Measurements from ENCODE around the gene HMX1.

The HMX1 gene

DNA sequence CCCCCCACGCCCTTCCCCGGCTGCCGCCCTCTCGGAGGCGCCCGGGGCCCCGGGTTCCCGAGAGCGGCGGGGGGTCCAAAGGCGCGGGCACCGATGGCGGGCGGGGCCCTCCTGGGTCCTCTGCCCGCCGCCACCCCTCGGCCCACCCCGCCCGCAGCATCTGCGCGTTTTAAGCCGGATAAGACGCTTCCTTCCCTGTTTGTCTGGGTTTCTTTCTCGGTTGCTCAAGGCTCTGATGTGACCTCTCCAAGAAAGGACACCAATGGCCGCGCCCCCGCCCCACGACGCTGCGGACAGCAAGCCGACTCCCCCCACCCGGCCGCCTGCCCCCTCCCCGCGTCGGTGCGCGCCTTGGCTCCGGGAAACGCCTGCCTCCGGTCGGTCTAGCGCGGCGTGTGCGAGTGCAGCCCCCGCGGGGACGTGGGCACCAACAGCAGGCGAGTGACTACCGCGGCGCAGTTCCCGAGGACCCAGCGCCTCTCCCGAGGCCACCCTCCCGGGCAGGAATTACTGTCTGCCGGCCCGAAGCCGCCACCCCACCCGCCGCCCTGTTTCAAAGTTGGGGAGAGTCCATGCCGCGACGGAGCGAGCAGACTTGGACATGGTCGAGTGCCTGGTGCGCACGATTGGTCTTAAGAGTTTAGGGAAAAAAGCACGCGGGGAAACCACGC is 21.1 kb upstream of the HMX1 start:
- no peak for DNase-seq (ENCODE audit: low read depth)

DNA sequence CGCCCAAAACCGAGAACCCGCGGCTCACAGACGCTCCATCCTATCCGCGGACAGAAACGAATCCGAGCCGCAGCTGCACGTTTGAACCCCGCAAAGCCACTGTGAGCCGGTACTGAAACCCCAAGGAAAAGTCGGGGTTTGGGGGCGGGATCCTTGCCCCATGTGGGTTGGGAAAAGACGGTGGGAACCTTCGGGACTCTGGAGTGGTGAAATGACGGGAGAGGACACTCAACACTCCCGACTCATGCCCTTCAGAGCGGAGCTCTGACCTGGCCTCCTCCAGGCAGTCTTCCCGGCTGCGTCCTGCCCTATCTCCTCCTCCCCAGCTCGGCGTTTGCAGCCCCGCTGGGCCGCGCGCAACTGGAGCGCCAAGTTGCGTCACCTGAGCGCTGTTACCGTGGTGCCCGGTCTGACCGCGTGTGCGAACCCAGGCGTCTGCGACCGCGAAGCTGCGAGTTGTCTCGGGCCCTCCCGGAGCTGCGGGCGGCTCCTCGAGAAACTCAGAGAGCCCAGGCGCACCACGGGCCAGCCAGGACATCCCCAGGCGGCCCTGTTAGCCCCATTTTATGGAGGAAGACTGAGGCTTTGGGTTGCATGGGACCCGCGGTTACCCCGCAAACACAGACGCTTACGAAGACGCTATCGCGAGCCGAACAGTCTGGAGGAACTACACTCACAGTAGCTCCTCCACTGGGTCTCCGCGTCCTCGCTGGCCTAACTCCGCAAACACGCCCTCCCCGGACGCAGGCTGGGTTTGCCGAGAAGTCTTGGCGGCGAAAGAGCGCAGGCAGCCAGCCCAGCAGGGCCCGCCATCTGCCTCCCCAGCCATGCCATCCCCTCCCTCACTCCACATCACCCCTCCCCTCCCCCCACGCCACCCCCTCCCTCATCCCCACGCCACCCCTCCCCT is 20.3 kb upstream of the HMX1 start:
- DNase-seq (ENCODE audit: low read depth): no peak

DNA sequence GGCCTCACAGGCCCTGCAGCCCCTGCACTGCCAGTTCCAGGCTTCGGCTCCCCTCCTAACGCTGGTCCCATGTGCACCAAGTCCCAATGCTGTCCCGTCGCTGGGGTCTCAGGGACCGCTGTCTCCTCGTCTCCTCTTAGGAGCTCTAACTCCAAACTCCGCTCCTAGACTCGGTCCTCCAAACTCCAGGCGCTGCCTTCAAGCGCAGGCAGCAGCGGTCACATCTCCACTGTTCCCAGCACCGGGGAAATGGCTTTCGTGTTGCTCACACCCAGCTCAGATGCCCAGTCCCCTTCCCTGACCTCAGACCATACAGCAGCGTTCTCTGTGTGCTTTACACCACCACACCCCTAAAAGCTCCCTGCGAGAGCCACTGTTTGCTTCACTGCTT is 19.6 kb upstream of the HMX1 start:
- DNase-seq (ENCODE audit: low read depth): no peak

DNA sequence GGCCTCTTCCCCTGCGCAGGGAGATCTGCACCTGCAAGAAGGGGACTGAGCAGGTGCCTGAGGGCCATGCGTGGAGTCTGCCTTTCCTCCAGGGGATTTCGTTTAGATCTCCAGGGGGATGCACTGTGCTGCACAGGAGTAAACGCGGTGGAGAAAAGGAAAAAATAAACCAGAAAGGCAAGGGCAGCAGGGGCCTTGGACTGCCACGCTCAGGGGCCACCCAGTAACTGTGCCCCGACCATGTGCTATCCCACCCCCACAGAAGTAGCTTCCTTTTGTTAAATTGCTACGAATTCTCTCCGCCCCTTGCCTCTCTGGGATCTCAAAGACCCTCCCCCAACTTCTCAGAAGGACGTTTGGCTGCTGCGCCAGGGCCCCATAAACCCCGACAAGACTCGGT is 17.2 kb upstream of the HMX1 start:
- DNase-seq (ENCODE audit: low read depth): no peak

DNA sequence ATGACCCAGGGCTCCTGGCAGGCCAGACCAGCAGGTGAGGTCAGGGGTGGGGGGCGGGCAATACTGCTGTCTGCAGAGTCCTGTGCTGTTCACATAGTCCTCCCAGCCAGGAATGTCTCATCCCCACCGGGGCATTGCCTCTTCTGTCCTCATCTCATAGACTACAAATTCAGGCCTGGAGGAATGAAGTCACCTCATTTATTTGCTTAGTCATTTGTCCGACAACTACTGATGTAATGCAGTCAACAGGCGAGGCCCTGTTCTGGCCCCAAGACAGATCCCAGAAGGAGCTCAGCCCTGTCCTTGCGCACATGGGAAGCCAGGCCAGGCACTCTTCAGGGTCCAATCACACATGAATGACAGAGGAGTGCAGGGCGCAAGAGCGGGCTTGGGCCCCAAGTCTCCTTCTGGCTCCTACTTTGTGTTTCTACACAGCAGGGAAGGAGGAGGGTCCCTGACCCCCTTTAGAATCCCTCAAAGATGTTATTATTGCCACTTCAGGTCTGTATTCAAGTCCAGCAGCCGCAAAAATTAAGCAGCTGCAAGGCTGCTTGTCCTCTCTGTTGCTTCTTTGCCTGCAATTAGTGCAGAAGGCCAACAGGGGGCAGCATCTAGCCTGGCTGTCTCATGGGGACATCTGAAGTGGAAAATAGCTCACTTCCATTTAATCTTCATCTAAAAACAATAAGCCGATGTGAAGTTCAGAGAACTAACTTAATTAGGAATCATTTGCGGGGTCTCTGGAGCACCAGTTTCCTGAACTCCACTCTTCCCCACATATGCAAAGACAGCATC is 15.2 kb upstream of the HMX1 start:
- DNase-seq (ENCODE audit: low read depth): no peak

DNA sequence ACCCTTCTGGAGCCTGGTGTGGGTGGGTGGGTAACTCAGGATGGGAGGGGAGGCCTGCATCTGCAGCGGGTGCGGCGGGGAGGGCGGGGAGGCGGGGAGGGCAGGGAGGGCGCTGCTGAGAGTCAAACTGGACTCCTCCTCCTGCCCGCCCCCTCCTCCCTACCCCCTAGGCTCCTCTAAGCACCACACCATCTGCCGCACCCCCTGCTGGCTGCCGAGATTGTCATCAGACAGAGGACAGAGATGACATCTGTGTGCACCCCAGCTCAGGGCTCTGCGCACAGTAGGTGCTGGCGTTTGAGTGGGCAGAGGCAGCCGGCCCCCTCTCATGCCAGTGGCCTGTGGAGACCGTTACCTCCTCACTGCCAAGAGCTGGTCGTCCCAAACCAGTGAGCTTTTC is 10.6 kb upstream of the HMX1 start:
- DNase-seq (ENCODE audit: low read depth): no peak

DNA sequence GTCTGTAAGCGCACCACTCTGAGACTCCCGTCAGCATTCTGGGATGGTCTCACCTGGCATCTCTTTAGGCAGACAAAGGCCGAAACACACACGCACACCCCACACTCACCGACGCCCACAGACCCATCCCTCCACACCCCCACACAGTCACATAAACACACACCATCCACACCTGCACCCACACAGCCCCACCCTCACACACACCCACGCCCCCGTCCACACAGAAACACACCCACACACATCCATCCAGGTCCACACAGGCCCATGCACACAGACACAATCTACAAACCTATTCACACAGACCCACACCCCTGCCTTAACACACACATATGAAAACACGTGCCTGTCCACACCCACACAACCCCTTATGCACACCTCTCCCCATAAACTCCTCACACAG is 9.2 kb upstream of the HMX1 start:
- DNase-seq (ENCODE audit: low read depth): no peak

DNA sequence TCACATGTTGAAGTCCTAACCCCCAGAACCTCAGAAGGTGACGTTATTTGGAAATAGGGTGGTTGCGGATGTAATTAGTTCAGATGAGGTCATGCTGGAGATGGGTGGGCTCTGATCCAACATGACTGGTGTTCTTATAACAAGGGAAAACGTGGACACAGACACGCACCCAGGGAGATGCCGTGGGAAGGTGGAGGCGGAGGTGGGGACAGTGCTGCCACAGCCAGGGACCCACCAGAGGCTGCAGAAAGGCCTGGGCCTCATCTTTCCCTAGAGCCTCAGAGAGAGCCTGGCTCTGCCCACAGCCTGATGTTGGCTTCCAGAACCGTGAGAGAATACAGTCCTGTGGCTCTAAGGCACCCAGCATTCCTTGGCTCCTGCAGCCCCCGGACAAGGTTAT is 7.9 kb upstream of the HMX1 start:
- DNase-seq (ENCODE audit: low read depth): no peak

DNA sequence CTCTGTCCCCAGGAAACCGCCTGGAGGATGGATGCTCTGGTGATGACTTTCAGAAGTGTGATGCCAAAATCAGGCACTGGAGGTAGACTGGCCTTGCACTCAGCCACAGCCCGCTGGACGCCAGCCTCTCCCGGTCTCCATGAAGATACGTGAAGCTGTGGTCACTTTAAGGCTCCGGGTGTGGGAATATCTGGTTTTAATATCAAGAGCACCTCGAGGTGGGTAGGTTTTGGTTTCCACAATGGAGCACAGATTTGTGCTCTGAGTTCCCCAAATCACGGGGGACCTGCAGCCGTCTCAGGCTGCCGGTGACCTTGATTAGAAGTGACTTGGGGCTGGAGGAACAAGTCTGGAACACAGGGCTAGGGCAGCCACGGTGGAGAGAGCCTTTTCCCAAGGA is 6.8 kb upstream of the HMX1 start:
- no peak for DNase-seq (ENCODE audit: low read depth)

DNA sequence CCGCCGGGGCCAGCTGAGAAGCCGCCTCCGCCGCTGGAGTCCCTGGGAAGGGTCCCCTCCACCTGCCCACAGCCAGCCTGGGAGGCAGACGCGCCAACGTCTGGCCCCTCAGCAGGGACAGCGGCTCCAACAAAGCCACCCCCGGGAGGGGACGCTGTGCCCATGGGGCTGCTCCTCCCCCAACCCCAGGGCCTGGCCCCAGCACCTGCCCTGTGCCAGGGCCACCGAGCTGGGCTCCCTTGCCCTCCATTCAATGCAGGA is 6.1 kb upstream of the HMX1 start:
- DNase-seq (ENCODE audit: low read depth): no peak

DNA sequence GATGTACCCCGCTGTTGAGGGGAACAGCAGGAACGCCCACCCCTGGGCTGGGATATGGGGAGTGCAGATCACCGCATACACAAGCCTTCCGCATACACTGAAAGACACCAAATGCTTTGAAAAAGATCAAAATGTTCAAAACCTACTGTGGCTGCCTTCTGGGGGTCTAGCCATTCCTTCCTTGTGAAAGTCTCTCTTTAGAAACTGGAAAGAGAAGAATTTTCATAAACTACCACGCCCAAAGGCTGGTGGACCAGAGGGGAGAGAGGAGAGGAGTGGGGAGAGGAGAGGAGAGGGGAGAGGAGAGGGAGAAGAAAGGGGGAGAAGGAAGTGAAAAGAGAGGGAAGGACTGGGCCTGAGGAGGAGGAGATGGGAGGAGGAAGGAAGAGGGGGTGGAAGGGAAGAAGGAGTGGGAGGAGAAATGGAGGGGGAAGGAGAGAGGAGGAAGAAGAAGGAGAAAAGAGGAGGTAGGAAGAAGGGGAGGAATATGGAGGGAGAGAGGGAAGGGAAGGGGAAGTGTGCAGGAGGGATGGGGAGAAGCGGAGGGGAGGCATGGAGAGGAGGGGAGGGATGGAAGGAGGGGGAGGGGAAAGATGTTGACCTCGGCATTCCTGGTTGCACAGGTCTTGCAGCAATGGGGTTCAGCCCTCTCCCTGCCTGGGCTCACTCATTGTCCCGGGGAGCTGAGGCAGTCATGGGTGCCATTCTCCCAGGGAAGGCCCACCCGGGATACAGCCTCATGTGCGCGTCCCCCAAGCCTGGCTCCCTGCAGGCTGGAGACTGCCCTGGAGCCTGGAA is 5.5 kb upstream of the HMX1 start:
- no peak for DNase-seq (ENCODE audit: low read depth)

DNA sequence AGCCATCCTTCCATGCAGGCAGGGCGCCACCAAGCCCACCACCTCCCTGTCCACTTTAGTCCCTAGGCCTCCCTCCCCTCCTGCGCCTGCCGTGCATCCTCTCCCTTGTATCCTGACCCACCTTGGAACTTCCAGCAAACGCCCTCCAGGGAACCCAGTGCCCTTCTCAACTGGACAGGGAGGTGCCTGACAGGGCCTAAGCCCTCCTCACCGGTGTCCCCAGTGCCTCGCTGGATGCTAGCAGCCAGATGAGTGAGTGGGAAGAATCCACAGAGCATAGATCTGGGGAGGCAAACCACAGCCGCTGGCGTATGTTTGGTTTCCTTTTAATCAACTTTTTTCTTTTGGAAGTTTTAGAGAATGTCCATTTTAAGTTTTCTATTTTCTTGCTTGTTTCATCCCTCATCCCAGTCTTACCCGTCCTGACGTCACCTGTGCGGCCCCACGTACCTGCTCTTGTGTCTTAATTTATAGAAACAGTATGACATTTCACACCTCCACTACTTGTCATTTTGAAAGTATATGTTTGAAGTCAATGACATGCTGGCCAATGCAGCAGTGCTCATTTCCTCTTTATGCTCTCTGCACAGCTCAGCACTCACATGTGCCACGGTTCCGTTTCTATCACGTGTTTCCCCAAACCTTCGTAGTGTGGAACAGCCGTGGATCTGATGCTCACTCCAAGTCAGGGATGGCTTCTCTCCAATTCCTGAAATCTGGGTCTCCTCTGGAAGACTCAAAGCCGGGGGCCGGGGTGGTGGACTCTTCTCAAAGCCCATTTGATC is 3.4 kb upstream of the HMX1 start:
- no peak for DNase-seq (ENCODE audit: low read depth)

DNA sequence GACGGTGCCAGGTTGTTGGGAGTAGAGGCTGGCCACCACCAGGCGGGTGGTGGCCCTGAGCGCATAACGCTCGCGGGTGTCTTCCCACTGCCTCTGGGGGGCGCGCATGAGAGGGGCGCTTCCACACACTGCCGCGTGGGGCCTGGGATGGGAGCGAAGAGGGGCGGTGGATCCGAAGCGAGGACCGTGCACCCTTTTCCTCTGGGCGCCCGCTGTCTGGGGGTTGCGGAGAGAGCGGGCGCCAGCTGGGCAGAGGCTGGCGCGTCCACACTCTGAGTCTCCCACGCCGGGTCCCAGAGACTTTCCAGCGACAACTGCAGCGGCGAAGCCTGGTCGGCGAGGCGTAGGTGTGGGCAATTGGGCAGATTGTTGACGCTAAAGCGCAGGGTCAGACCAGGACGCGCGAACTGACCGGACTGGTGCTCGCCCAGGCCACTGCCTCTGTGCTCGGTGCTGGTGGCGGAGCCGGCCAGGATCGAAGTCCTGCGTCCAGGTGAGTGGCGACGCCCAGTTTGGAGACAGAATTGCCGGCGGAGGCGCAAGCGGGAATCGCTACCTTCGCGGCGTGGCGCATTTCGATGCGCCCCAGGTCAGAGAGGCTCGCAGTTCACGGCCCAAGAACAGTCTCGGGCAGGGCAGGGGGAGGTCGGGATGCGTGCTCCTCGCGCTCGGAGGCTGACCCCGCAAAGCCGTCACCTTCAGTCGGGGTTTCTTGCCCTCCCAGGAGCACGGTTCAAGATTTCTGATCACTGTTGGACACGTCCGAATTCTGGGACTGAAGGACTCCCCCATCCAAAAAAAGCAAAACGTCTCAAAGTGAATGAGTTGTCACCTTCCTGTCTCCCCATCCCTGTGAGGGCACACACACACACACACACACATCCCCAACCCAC is 2.6 kb upstream of the HMX1 start:
- no peak for DNase-seq (ENCODE audit: low read depth)

DNA sequence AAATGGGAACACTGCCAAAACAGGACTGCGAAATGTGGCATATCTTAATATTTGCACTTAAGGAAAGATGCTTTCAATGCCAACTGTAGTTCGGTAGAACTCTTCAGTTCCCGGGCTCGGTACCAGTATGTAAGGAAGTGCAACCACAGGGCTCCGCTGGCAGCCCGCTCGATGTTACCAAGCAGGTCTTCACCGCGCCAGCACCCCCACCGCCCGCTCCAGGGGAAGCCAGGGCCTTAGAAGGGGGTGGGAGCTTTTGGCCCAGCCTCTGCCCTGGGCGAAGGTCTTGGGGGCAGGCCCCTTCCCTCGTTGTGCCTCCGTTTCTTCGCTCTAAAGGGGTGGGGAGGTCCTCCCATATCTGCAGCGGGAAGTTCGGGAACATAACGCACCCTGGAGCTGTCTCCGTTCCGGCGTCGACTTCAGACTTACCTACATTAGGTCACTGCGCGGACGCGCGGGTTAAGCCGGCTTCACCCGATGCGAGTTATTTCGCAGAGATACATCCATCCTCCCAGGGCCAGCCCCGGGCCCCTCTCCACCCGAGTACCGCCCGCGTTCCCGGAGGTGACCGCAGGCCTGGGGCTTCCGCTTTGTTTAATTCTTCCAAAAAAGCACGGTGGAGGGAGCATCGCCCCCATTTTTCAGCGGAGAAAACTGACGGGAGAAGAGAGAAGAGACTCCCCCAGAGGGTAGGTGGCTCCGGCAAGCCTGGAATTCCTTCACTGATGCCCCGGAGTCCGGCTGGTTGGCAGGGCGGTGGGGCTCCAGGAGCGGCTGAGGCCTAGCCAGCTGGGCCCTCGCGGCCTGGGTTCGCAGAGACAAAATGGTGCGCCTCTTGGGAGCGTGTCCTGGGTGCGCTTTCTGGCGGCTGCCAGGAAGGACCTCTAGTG is 1.0 kb upstream of the HMX1 start:
- no peak for DNase-seq (ENCODE audit: low read depth)

DNA sequence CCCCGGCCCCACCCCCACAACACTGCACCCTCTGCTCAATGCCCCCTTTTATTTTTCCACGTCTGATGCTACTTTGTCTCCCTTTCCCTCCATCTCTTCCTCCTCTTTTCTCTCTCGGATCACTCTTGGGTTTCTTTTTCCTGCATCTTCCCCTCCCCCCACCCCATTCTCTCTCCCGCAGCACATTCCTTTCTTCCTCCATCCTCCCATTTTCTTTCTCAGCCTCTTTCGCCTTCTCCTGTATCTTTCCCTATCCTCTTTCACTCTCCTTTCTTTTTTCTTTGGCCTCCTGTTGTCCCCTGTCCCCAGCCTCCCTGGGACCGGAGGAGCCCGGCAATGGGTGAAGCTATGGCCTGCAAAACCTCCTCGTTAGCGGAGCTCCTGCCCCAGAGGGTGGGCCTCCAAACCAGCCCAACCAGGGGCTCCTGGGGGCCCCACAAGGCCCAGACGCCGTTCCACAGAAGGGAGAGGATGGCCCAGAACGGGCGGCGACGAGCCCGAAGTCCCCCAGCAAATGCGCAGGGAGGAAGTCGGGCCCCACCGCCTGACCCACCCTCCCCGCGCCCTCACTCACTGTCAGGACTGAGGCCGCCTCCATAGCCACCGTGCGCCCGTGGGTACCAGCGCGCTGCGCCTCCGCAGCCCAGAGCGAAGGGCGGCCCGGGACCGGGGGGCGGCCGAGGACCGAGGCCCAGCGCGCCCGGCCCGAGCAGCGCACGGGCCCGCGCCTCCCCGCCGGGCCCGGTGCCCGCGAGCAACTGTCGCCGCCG is 807 bp downstream of the HMX1 start:
- DNase-seq (ENCODE audit: low read depth): no peak

DNA sequence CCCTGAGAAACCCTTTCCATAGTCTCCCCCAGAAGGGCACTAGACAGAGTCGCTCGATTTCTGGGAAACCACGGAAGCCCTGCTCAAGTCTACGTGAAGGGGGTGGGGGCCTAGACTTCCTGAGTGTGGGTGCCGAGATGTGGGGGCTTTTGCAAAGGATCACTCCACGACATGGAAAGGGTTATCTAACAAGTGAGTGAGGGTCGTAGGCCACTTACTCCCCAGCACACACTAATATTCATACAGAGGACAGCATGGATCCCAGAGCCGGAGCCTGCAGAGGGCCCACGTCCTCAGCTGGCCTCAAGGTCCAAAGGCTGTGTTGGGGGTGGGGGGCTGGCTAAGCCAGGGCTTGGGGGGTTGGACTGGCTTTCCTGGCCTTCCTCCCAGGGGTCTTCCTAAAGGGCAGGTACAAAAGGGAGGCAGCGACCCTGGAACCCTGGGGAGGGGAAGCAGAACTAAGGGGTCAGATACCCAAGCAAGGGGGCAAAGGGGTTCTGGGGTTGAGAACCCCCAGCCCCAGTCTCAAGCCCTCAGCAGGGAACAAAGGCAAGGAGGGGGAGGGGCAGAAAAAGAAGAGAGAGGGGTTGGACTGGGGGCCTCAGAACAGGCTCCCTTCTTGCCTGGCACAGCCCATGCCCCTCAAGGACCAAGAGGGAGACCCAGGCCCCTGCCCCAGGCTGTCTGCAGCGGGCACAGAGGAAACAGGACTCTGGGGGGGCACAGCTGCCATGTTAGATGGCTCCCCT is 1.6 kb downstream of the HMX1 start:
- DNase-seq (ENCODE audit: low read depth): no peak

DNA sequence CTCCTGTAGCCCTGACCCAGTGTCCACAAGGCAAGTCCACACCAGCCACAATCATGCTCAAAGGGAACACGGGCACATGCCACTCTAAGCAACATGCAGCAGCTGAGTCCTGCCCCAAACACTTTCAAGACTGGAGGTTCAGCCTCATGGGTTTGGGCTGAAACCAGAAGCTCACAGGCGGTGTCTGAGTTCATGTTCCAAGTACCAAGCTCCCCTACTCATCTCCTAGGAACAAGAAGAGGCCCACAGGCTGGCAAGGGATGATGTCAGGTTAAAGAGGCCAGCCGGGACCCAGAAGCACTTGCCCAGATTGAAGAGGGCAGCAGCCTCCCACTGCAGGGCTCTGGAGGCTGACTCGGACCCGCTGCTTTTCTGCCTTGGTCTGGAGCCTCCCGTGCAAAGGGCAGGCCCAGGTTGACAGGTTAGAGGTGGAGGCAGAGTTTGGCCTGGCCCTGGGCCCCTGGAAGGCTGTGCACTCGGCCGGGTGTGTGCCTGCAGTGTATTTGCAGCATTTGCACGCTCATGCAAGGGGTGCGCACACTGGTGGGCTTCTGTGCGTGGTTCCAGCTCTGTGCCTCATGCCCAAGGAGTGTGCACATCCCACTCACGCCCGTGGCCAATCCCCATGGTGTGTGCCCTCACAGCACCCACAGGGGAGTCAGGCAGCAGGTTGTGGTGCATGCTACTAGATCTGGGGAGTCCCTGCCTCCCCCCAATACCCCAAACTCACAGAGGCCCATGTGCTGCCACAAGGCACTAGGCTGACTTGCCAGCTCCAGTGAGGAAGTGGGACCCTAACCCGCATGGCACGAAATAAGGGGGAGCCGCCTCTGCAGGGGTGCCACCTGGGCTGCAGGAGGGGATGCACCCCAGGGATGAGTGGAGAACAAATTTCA is 2.4 kb downstream of the HMX1 start:
- DNase-seq (ENCODE audit: low read depth): no peak
